K562 (cell line): Measurements from ENCODE around the gene C10orf90.

Experiments used
- CHD1 ChIP-seq: fragments of 200-600 bp; sonication (generic); IDR thresholded peaks from one replicate; pipeline ENCODE4 v1.6.1; 2012; ENCODE audit warnings: mild to moderate bottlenecking, moderate library complexity, low read length, inconsistent platforms
- JUN ChIP-seq, 2 experiments: sonication (generic) in 1 of 2; formaldehyde crosslinking in 1 of 2; IDR thresholded peaks; 2 replicates each; pipeline versions ENCODE4 v1.6.1 to v1.8.0; 2012 to 2022; ENCODE audit warnings: borderline replicate concordance in 2 of 2, mild to moderate bottlenecking in 2 of 2, improper control_type of control experiment in 1 of 2, low read depth in 1 of 2, low read length in 1 of 2, missing genetic modification reagents in 1 of 2
- JUND ChIP-seq, 2 experiments: IDR thresholded peaks; 2 replicates in 1 of 2; 3 replicates in 1 of 2; pipeline ENCODE4 v1.6.1; 2011; ENCODE audit warnings: borderline replicate concordance in 2 of 2, low read depth in 2 of 2, low read length in 2 of 2, improper control_type of control experiment in 1 of 2, missing biosample characterization in 1 of 2, missing genetic modification characterization in 1 of 2, missing genetic modification reagents in 1 of 2
- L3MBTL2 ChIP-seq: fragments of 450-650 bp; IDR thresholded peaks from 2 replicates; pipeline ENCODE4 v1.6.1; 2016; ENCODE audit warnings: mild to moderate bottlenecking, moderate library complexity
- MAFK ChIP-seq: IDR thresholded peaks from 2 replicates; pipeline ENCODE4 v1.6.1; 2011; ENCODE audit warnings: low read length, improper control_type of control experiment
- MEF2D ChIP-seq: conservative IDR thresholded peaks from 2 replicates; pipeline ENCODE4 v1.6.1; 2016; ENCODE audit warnings: low read depth, missing genetic modification characterization, missing compliant biosample characterization
- POLR2A ChIP-seq: fragments of 450-650 bp; conservative IDR thresholded peaks from 2 replicates; pipeline ENCODE4 v1.6.1; 2016
- POLR2AphosphoS5 ChIP-seq: IDR thresholded peaks from 2 replicates; pipeline ENCODE4 v1.6.1; 2011; ENCODE audit warnings: mild to moderate bottlenecking, low read depth, low read length, moderate library complexity; ENCODE audit not compliant: control insufficient read depth, insufficient read depth
- PRMT5 ChIP-seq: sonication (generic); formaldehyde crosslinking; IDR thresholded peaks from 2 replicates; pipeline ENCODE4 v1.5.0; 2020; ENCODE audit warnings: missing genetic modification reagents
- TBL1XR1 ChIP-seq, 2 experiments: IDR thresholded peaks; 2 replicates each; pipeline ENCODE4 v1.6.1; 2012; ENCODE audit warnings: improper control_type of control experiment in 2 of 2, low read length in 2 of 2, mild to moderate bottlenecking in 1 of 2
- TF ChIP-seq, protein P1 (sequence below): fragments of 450-650 bp; formaldehyde crosslinking; IDR thresholded peaks from 2 replicates; pipeline ENCODE4 v1.4.0; 2020; ENCODE audit warnings: mild to moderate bottlenecking, mixed read lengths
- TF ChIP-seq, protein P2 (sequence below): fragments of 250-450 bp; sonication (Bioruptor Pico); IDR thresholded peaks from 2 replicates; pipeline ENCODE4 v1.8.0; 2021; ENCODE audit warnings: borderline replicate concordance, mild to moderate bottlenecking, moderate library complexity; ENCODE audit not compliant: poor library complexity, severe bottlenecking
- TF ChIP-seq, protein P3 (sequence below), 3 experiments: IDR thresholded peaks in 2 of 3; conservative IDR thresholded peaks in 1 of 3; 2 replicates each; pipeline ENCODE4 v1.5.1; 2011 to 2012; ENCODE audit warnings: low read length in 3 of 3, mild to moderate bottlenecking in 3 of 3, control low read depth in 2 of 3, improper control_type of control experiment in 1 of 3, inconsistent platforms in 1 of 3, low read depth in 1 of 3, mixed read lengths in 1 of 3, moderate library complexity in 1 of 3; ENCODE audit not compliant: insufficient read depth in 2 of 3

DNA sequence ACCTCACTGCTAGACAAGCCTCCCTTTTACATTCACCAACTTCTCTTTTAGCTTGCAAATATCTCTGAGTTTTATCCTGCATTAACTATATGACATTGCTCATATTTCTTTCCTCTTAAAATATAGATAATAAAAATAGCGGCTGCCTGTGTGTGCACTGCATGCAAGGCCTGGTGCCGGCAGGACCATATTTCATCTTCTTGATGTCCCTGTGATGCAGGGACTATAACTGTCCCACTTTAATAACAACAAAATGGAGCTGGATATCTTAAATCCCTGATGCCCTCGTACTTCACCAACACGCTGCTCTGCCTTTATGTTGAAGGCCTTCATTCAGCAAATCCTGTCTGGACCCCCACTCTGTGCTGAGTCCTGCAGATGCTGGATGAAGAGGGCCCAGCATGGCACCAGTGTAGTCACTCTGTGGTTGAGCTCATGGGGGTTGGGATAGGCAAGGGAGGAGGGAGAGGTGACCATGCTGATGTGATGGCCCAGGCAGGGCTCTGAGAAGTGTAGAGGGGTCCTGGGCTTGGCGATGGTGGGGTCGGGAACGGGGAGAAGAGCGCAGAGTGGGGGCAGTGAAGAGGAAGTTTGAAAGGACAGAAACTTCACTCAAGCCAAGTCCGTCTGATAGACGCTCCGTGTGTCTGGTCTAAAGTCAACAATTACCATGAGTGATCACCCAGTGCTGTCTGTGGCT lies 40.4 kb downstream of the C10orf90 start:
- no peak for TF ChIP-seq L3MBTL2
- TF ChIP-seq TBL1XR1 (IDR thresholded peaks at IDR 0.05; ENCODE audit: low read length in 2 of 2): no peak
- TF ChIP-seq MAFK: no peak
- no peak for TF ChIP-seq MEF2D (tag)
- TF ChIP-seq POLR2AphosphoS5: no peak
- TF ChIP-seq PRMT5 (CRISPR knock-in tag): no peak
- no peak for TF ChIP-seq JUND (IDR thresholded peaks at IDR 0.05; ENCODE audit: borderline replicate concordance, low read depth, low read length)
- TF ChIP-seq JUND (tag; IDR thresholded peaks at IDR 0.05; ENCODE audit: borderline replicate concordance, low read depth, low read length): no peak
- TF ChIP-seq, protein P1, sequence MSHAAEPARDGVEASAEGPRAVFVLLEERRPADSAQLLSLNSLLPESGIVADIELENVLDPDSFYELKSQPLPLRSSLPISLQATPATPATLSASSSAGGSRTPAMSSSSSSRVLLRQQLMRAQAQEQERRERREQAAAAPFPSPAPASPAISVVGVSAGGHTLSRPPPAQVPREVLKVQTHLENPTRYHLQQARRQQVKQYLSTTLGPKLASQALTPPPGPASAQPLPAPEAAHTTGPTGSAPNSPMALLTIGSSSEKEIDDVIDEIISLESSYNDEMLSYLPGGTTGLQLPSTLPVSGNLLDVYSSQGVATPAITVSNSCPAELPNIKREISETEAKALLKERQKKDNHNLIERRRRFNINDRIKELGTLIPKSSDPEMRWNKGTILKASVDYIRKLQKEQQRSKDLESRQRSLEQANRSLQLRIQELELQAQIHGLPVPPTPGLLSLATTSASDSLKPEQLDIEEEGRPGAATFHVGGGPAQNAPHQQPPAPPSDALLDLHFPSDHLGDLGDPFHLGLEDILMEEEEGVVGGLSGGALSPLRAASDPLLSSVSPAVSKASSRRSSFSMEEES (CRISPR knock-in tag): no peak
- TF ChIP-seq, protein P2, sequence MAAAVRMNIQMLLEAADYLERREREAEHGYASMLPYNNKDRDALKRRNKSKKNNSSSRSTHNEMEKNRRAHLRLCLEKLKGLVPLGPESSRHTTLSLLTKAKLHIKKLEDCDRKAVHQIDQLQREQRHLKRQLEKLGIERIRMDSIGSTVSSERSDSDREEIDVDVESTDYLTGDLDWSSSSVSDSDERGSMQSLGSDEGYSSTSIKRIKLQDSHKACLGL (CRISPR knock-in tag): no peak
- no peak for TF ChIP-seq CHD1
- TF ChIP-seq JUN (IDR thresholded peaks at IDR 0.05; ENCODE audit: borderline replicate concordance, low read depth, low read length): no peak
- no peak for TF ChIP-seq JUN (CRISPR knock-in tag; IDR thresholded peaks at IDR 0.05; ENCODE audit: borderline replicate concordance)
- TF ChIP-seq, protein P3, sequence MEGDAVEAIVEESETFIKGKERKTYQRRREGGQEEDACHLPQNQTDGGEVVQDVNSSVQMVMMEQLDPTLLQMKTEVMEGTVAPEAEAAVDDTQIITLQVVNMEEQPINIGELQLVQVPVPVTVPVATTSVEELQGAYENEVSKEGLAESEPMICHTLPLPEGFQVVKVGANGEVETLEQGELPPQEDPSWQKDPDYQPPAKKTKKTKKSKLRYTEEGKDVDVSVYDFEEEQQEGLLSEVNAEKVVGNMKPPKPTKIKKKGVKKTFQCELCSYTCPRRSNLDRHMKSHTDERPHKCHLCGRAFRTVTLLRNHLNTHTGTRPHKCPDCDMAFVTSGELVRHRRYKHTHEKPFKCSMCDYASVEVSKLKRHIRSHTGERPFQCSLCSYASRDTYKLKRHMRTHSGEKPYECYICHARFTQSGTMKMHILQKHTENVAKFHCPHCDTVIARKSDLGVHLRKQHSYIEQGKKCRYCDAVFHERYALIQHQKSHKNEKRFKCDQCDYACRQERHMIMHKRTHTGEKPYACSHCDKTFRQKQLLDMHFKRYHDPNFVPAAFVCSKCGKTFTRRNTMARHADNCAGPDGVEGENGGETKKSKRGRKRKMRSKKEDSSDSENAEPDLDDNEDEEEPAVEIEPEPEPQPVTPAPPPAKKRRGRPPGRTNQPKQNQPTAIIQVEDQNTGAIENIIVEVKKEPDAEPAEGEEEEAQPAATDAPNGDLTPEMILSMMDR (IDR thresholded peaks at IDR 0.05 in 2 of 3, conservative IDR thresholded peaks at IDR 0.05 in 1 of 3; ENCODE audit: insufficient read depth in 2 of 3, low read depth in 1 of 3, low read length in 3 of 3): no peak
- TF ChIP-seq POLR2A: no peak
